ENCODE data around the gene PALM3.

Gene PALM3

DNA sequence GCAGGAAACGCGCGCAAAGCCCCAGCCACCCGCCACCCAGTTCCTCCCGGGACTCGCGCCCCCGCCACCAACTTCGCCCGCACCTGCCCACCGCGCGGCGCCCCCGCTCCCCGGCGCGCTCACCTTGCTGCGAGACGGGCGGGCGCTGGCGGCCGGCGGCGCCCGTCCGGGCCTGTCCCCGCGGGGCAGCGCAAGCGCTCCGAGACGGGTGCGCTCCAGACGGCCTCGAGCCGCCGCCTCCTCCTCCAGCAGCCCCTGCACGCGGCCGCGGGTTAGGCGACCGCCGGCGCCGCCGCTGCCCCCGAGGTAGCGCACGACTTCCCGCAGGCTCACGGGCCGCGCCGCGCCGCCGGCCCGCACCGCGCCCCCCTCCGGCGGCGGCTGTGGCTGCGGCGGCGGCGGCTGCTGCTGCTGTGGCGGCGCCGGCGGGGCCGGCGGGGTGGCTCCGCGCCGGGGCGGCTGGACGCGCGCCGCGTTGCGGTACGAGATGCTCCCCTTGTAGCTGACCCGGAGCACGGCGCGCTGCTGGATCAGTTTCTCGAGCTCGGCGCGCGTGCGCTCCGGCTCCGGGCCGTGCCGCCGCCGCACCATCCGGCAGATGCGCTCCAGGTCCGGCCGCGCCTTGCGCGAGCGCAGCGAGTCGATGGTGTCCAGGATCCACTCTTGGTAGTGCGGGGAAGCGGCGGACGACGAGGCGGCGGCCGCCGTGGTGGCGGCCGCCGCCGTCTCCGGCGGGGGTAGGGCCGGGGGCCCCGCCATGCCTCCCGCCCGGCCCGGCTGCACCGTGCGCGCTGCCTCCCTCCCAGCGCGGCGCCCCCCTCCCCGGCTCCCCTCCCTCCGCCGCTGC, 28.0 kb upstream of the PALM3 start:
- peak; percentile 22 to 53 for DNase-seq

DNA sequence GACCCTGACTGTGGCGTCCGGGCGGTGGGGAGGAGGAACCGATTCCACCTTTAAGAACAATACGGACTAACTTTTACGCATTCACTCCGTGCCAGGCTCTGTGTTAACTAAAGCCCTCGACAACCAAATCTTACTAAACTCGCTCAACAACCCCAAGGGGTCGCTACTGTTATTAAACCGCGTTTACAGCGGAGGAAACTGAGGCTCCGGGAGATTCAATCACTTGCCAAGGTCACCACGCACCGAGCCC, 27.5 kb upstream of the PALM3 start:
- no peak for DNase-seq

DNA sequence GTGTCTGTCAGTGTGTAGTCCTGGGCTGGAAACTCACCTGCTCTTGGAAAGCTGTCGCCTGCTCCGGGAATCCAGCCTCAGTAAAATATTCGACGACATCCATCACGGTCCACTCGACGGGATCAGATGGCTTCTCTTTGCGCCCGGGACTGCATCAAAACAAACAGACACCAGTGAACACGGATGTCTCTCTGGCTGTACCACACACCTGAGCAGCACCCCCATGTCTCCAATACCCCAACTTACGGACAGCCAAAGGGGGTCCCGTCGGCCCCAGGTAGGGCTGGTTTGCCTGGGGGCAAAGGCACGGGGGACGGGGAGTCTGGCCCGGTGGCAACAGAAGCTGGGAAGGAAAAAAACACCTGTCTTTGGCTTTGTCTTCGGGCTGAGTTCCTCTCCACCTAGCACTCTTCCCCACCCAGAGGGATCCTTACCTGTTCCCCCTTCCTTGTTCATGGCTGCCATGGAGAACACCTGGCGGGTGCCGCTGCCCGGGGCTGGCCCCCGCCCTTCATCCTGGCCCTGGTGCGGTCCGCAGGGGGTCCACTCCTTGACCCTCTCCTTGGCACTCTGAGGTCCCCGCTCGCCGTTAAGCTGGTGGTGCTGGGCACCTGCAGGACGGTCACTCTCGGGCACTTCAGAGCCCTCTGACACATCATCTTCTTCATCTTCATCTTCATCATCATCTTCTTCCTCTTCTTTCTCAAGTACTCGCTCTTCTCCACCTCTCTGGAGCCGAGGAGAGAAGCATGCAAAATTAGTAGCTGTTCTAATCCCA, 26.9 kb upstream of the PALM3 start:
- DNase-seq = no peak

DNA sequence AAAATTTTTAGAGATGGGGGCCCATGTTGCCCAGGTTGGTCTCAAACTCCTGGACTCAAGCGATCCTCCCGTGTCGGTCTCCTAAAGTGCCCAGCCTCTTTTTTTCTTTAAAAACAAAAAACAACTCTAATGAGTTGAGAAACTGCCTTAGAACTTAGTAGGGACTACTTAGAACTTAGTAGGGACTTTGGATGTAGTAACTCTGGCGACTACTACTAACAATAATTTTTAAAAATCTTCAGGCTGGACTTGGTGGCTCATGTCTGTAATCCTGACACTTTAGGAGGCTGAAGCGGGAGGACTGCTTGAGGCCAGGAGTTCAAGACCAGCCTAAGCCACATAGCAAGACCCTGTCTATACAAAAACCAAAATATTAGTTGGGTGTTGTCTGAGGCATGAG, 24.2 kb upstream of the PALM3 start:
- DNase-seq = no peak

DNA sequence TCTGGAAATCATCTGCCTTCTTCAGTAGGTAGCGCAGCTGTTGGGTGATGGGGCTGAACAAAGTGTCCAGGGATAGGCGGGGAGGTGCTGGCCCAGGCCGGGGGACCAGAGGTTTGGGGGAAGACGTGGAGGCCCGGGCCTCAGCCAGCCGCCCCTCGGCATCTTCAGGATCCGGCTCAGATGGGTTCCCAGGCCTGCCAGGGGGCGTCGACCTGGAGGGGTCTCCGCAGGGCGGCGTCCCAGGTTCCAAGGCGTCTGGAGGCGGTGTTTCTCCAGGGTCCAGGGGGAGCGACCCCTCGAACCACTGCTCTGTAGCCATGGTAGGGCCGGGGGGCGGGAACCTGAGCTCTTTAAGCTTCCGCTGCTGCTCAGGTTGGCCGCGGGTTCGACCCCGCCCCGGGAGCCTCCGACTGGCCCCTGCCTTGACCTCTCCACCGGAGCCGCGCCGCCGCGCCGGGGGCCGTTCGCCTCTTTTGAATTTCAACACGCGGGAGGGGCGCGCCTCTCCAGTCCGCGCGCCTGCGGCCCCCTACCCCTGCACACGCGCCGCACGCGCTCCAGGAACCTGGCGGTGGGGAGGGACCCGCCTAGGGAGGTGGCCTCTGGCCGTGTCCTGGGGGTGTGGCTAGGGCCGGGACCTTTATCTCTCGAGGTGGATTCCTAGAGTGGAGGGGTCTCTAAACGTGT, 23.6 kb upstream of the PALM3 start, which contains the start of gene C19orf67:
C19orf67 (minus strand) TSS at position 475 of the 687 bp plus-strand sequence; CDS start at position 319, 156 bp downstream.
- DNase-seq = no peak

DNA sequence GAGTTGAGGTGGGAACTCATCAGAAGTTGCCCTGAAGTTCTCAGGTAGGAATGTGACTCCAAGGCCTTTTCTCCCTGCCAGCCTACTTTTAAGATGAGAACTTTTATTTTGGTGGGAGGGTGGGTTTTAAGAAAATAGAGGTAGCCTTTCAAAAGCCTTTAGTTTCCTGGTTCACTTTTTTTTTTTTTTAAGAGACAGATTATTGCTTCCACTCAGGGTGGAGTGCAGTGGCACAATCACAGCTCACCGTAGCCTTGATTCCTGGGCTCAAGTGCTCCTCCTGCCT, 20.7 kb upstream of the PALM3 start:
- DNase-seq = no peak

DNA sequence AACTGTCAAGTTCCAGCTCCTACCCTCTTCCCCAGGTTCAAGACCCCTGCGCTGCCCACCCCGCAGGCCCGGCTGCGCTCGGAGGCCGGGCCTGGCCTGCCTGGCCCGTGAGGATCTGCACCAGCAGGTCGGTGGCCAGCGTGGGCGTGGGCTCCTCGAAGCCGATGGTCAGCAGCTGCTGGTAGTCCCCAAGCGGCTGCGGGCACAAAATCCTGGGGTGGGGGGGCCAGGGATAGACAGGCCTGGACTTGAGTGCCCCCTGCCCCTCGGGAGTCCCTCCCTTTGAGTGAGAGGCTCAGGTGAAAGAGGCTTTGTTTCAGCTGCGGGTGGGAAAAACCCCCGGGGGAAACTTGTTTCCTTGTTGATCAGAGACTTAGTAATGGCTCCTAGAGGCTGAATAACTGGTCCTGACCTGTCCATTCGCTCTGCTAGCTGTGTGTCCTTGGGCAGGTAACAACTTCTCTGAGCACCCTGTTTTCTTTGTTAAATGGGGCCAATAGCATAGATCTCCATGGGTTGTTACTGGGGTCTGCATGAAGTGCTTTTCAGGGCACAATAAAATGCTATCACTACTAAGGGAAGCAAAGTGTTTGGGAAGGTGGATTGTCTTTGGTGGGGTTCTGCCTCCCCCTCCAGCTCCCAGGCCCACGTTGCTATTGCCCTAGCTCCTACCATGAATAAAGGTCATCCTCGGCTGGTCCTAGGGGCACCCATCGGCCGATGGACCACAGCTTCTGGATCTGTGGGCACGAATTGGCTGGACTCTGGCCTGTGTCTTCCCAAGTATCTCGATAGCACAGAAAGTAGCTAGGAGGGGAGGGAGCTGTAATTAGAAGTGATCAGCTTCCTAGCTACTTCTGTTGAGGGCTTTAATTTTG, 20.2 kb upstream of the PALM3 start:
- no peak for DNase-seq

DNA sequence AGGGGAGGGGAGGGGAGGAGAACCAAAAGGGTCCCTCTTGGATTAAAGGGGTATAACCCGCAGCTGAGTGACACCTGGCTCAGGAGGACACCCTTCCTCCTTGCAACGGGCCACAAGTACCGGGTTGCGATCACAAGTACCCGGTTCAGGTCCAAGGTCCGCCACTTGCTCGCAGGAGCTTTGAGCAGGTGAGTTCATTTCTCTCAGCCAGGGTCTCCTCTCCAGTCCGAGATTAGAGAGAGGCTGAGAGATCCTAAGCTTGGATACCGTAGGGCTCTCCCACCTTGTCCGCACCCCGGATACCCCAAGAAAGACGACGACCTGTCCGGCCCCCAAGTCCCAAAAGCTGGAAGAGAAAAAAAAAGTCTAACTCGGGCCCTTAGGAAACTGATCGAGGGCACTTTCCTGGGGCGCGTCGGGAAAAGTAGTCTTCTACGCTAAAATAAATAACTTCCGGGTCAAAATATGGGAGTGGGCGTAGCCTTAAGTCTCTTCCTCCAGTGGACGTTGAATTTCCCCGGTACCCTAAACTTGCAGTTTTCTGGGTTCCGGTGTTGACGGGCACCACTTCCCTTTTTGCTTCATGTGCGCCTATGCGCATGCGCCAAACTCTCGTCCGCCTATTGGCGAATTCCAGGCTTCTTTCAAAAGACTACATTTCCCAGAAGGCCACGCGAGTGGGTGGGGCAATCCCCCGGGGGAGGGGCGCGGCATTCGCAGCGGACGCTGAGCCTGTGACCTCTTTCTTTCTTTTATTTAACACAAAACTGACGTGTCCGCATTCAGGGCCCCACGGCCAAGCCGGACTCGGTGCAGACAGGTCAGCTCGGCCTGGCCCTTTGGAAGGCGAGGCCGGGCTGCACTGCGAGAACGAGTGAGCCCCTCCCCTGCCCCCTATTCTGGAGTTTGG, 19.3 kb upstream of the PALM3 start:
- DNase-seq = peak; percentile 98

DNA sequence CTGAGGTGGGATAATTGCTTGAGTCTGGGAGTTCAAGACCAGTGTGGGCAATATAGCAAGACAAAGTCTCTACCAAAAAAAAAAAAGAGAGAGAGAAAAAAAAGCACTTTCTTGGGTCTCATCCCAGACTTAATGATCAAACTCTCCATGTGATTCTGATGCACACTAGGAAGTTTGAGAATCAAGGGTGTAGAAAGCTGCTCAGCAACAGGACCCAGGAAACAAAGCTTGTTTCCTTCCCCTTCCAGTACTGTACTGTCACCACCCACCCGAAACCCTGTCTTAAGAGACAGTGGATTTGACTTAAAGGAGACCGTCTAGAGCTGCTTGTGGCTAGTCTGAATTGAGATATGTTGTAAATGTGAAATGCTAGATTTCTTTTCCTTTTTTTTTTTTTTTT, 16.5 kb upstream of the PALM3 start:
- DNase-seq = no peak

DNA sequence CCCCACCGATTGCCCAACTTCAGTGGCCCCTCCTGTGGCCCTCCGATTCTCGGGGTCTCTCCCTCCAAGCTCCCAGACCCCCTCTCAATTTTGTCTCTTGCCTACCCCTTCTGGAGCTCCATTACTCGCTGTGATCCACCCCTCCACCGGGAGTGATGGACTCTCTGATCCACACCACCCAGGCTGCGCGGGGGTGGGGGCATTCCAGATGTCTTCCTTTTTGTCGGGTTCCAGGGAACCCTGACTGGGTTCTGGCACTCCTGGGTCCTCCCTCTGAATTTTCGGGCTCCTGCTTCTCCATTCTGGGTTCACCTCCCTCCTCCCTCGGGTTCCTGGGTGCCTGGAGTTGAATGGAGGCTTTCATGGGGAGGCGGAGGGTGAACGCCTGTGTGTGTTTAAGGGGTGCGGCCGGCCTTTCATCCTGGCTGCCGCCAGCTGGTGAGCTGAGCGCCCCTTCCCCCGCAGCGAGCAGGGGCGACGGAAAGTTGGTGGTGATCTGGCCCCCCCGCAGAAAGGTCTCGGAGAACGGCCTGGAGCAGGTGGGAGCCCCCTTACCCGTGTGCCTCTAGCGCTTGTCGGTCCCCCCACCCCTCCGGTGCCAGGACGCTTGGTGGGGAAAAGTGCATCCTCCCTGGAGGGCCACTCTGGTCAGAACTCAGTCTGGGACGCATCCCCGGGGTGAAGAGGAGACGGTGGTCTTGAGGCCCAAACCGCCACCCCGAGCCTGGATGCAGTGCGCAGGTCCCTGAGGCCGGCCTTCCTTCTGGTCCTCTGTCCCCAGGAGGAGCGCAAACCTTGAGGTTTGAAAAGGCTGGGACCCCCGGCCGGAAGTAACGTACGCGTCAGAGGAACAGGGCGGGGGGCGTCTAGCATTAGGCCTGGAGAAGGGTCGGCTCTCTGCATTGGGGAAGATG, 12.3 kb upstream of the PALM3 start:
- no peak for DNase-seq

DNA sequence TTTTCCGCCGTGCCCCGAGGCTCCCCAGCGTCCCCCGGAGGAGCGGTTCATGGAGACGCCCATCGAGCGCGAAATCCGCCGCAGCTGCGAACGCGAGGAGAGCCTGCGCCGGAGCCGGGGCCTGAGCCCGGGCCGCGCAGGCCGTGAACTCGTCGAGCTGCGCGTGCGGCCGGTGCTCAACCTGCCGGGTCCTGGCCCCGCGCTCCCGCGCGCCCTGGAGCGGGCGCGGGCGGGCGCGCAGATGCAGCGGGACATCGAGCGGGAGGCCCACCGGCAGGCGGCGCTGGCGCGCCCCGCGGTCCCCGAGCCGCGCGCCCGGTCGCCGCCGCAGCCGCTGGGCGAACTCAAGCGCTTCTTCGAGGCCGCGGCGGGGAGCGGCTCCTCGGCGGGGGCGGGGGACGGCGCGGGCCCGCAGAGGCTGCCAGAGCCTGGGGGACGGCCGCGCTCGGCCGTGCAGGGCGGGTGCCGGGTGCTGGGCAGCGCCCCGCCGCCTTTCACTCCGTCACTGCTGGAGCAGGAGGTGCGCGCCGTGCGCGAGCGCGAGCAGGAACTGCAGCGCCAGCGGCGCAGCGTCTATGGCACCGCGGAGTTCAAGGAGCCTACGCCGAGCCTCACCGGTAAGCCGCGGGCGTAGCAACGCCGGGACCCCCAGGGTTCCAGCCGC, 11.5 kb upstream of the PALM3 start:
- DNase-seq = peak; percentile 57 to 81

DNA sequence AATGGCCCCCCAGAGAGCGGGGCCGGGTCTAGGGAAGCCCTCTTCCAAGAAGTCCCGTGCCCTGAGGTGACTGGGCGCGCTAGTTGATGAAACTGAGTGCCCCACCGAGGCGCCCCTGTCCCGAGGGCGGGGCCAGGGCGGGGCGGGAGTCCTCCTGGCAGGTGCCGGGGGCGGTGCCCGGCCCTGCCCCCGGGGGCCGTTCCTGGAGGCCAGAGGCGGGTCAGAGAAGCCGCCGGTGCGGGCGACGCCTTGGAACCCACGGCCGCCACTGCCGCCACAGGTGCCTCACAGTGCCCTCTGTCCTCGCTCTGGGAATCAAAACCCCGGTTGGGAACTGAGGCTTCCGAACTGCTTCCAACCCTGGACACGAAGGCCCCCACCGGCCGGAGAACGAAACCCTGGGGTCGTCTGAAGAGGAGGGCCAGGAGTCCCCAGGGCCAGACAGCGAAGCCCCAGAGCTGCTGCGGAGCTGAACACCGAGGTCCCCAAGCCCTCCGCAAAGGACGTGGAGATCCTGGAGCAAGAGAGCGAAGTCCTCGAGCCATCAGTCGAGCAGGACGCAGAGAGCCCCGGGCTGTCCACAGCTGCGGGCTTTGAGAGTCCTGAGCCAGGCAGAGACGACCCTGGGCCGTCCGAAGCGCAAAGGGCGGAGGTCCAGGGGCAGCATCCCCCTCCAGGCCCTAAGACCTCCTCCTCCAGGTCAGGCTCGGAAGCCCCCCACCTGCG, 10.8 kb upstream of the PALM3 start, which contains the start of gene MISP3:
MISP3 (plus strand) TSS at position 252 of the 726 bp plus-strand sequence. CDS start 524 bp downstream, outside the sequence.
- DNase-seq = peak; percentile 61 to 64

DNA sequence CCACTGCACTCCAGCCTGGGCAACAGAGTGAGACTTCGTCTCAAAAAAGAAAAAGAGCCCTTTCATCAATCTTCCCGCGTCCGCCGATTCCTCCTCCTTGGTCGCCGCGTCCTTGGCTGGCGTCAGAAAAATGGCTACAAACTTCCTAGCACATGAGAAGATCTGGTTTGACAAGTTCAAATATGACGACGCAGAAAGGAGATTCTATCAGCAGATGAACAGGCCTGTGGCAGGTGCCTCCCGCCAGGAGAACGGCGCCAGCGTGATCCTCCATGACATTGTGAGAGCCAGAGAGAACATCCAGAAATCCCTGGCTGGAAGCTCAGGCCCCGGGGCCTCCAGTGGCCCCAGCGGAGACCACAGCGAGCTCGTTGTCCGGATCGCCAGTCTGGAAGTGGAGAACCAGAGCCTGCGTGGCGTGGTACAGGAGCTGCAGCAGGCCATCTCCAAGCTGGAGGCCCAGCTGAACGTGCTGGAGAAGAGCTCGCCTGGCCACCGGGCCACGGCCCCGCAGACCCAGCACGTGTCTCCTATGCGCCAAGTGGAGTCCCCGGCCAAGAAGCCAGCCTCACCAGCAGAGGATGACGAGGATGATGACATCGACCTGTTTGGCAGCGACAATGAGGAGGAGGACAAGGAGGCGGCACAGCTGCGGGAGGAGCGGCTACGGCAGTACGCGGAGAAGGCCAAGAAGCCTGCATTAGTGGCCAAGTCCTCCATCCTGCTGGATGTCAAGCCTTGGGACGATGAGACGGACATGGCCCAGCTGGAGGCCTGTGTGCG, 8.6 kb upstream of the PALM3 start:
- no peak for DNase-seq

DNA sequence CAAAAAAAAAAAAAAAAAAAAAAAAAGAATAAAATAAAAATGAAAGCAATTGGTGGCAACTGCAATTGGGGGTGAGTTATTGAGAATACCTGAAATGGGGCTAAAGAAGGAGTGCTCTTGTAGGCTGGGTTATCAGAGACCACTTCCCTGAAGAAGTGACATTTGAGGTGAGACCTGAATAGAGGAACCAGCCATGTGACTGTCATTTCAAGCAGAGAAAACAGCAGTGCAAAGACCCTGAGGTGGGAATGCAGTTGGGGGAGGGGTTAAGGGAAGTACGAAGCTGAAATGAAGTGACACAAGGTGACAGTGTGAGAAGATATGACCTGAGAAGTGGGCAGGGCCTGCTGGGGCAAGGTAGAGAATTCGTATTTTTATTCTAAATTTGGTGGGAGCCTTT, 4.3 kb upstream of the PALM3 start:
- DNase-seq = no peak

DNA sequence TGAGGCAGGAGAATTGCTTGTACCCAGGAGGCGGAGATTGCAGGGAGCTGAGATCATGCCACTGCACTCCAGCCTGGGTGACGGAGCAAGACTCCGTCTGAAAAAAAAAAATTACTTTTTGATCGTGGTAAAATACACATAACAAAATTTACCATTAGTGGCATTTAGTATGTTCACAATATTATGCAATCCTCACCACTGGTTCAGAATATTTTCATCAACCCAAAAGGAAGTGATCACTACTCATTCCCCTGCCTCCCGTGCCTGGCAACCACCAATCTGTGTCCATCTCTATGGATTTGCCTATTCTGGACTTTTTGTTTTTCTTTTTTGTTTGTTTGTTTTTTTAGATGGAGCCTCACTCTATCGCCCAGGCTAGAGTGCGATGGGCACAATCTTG, 1.2 kb upstream of the PALM3 start:
- DNase-seq = no peak

DNA sequence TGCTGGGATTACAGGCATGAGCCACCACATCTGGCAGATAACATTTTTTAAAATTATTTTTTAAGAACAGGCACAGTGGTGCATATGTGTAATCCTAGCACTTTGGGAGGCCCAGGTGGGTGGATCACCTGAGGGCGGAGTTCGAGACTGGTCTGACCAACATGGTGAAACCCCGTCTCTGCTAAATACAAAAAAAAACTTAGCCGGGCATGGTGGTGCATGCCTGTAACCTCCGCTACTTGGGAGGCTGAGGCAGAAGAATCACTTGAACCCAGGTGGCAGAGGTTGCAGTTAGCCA, 631 bp upstream of the PALM3 start:
- no peak for DNase-seq

DNA sequence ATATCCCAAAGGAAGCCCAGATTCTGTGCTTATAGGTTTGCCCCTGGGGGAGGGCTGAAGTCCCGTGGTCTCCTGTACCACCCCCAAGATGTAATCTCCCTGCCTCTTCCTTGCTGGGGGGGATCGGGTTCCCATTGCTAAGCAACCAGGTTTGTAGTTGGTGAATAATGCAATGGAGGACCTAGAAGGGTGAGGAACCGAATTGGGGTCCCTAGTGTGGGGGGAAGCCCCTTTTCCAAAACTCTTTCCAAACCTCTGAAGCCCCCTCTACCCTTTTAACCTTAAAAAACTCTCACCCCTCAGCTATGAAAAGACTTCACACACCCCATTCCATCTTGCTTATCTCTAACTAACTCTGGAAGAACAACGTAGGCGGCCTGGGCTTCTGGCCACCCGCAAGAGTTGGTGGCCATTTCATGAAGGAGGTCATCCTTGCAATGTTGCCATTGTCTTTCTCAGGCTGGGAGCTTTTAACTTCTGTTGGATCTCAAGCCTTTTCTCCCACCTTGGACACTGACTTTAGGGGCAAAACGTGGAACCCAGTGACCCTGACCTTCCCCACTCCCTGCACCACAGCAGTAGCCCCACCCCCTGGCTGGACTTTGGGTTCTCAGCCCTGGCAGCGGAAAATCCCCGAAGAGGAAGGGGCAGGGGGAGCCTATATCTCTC, 661 bp downstream of the PALM3 start:
- DNase-seq = no peak

DNA sequence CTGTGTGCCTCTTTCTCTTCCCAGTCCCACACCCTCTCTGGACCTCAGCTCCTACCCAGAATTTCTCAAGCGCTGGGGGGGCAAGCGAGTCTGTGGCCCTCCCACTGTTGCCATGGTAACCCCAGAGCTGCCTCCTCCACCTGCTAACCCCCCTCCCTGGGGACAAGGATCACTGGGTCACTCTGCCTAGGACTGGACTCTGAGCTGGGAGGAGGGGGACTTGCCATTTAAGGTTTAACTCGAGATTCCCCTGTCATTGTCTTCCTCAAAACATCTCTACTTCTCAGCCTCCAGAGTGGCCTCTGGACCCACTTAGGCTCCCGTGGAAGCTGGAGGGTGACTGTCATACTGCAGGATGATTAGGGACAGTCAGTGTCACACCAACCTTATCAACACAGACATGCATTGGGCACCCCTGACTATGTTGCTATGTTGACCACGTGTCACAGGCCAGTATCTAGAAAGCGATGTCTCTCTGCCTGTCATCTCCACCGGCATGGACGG, 2.2 kb downstream of the PALM3 start:
- DNase-seq = no peak
